ENCODE measurements around the gene BAD. TPM values are rescaled to one million over a fixed set of nuclear protein-coding genes. Genes with fewer than 3 reads are reported as not detected.

BAD gene
- total RNA-seq, 1 experiment from 2014 or later: 368 TPM

DNA sequence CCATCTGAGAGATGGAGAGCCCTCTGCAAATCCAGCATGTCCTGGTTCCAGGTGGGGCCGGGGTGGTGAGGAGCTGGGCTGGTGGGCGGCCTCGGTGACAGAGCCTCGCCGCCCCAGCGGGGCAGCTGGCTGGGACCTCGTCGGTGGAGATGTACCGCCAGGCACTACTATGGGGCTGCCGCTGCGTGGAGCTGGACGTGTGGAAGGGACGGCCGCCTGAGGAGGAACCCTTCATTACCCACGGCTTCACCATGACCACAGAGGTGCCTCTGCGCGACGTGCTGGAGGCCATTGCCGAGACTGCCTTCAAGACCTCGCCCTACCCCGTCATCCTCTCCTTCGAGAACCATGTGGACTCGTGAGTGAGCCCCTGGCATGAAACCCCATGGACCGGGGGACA lies 26.1 kb downstream of the BAD start:
- no peak overlapping the region for H2AFZ ChIP-seq (ENCODE audit: low read length)
- no peak overlapping the region for H3K4me2 ChIP-seq (ENCODE audit: low read length)
- H3K9me2 ChIP-seq (replicated peaks; ENCODE audit: low read length): no peaks in the 10 kb centered on the region
- no peak overlapping the region for H3K4me3 ChIP-seq (ENCODE audit: low read length)
- no peaks in the 10 kb centered on the region for H3F3A ChIP-seq (ENCODE audit: low read length, unreplicated experiment)
- intact Hi-C loops (cut with micrococcal nuclease): no loop called here
- ChIA-PET CTCF (no interaction called here), POLR2A (ENCODE audit: unreplicated experiment) (no interaction called here)
- no peak overlapping the region for H3K27ac ChIP-seq (ENCODE audit: low read length)
- H4K20me1 ChIP-seq (ENCODE audit: low read length): peaks cover 3% of the 10 kb centered on the region; the same call in 1 of the 2 replicates
- peaks cover 6% of the 10 kb centered on the region for H3K79me2 ChIP-seq (ENCODE audit: low read length)
- no peaks in the 10 kb centered on the region for H3K9me3 ChIP-seq (ENCODE audit: low read length)
- H3K27me3 ChIP-seq (ENCODE audit: low read length): no peaks in the 10 kb centered on the region
- peaks cover 9% of the 10 kb centered on the region for H3K4me1 ChIP-seq (ENCODE audit: insufficient read depth, low read length)
- no peak overlapping the region for H3K9ac ChIP-seq (ENCODE audit: low read length)
- BruUV-seq (replicated peaks): no TSS peak
- ATAC-seq (no peak), DNase-seq (no peak)
- peaks cover 51% of the 10 kb centered on the region for H3K36me3 ChIP-seq (ENCODE audit: low read depth, low read length)
- TF ChIP-seq EZH2phosphoT487 (IDR thresholded peaks at IDR 0.05; ENCODE audit: borderline replicate concordance, low read length): no peak
- TF ChIP-seq, protein P1, sequence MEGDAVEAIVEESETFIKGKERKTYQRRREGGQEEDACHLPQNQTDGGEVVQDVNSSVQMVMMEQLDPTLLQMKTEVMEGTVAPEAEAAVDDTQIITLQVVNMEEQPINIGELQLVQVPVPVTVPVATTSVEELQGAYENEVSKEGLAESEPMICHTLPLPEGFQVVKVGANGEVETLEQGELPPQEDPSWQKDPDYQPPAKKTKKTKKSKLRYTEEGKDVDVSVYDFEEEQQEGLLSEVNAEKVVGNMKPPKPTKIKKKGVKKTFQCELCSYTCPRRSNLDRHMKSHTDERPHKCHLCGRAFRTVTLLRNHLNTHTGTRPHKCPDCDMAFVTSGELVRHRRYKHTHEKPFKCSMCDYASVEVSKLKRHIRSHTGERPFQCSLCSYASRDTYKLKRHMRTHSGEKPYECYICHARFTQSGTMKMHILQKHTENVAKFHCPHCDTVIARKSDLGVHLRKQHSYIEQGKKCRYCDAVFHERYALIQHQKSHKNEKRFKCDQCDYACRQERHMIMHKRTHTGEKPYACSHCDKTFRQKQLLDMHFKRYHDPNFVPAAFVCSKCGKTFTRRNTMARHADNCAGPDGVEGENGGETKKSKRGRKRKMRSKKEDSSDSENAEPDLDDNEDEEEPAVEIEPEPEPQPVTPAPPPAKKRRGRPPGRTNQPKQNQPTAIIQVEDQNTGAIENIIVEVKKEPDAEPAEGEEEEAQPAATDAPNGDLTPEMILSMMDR (conservative IDR thresholded peaks at IDR 0.05; ENCODE audit: low read depth, low read length): no peak
- TF ChIP-seq EZH2 (IDR thresholded peaks at IDR 0.05; ENCODE audit: low read length, unreplicated experiment): no peak

DNA sequence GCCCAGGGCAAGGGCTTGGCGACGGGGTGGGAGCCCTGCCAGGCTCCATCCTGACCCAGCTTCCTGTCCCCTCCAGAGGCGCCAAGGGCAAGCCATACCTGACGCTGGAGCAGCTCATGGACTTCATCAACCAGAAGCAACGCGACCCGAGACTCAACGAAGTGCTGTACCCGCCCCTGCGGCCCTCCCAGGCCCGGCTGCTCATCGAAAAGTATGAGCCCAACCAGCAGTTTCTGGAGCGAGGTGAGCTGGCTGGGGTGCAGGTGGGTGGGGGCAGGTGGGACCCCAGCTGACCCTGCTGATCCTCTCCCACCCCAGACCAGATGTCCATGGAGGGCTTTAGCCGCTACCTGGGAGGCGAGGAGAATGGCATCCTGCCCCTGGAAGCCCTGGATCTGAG lies 28.2 kb downstream of the BAD start:
- H3K27ac ChIP-seq (ENCODE audit: low read length): no peak overlapping the region
- no peaks in the 10 kb centered on the region for H3K9me3 ChIP-seq (ENCODE audit: low read length)
- no peak overlapping the region for H2AFZ ChIP-seq (ENCODE audit: low read length)
- ChIA-PET CTCF (no interaction called here), POLR2A (ENCODE audit: unreplicated experiment) (no interaction called here)
- H4K20me1 ChIP-seq (ENCODE audit: low read length): peaks cover 3% of the 10 kb centered on the region; the same call in 1 of the 2 replicates
- no peak overlapping the region for H3K4me2 ChIP-seq (ENCODE audit: low read length)
- H3K79me2 ChIP-seq (ENCODE audit: low read length): peaks cover 25% of the 10 kb centered on the region
- no TSS peak for BruUV-seq (replicated peaks)
- H3K4me3 ChIP-seq (ENCODE audit: low read length): no peak overlapping the region
- H3F3A ChIP-seq (ENCODE audit: low read length, unreplicated experiment): no peaks in the 10 kb centered on the region
- peaks cover 19% of the 10 kb centered on the region for H3K4me1 ChIP-seq (ENCODE audit: insufficient read depth, low read length)
- no peak overlapping the region for H3K9ac ChIP-seq (ENCODE audit: low read length)
- H3K27me3 ChIP-seq (ENCODE audit: low read length): no peaks in the 10 kb centered on the region
- ATAC-seq (no peak), DNase-seq (no peak)
- no peak for TF ChIP-seq EZH2 (IDR thresholded peaks at IDR 0.05; ENCODE audit: low read length, unreplicated experiment)
- TF ChIP-seq EZH2phosphoT487 (IDR thresholded peaks at IDR 0.05; ENCODE audit: borderline replicate concordance, low read length): no peak
- TF ChIP-seq, protein P1 (conservative IDR thresholded peaks at IDR 0.05; ENCODE audit: low read depth, low read length): no peak
- H3K36me3 ChIP-seq (ENCODE audit: low read depth, low read length): peaks cover 38% of the 10 kb centered on the region
- intact Hi-C loops (cut with micrococcal nuclease): no loop called here
- H3K9me2 ChIP-seq (replicated peaks; ENCODE audit: low read length): no peaks in the 10 kb centered on the region

DNA sequence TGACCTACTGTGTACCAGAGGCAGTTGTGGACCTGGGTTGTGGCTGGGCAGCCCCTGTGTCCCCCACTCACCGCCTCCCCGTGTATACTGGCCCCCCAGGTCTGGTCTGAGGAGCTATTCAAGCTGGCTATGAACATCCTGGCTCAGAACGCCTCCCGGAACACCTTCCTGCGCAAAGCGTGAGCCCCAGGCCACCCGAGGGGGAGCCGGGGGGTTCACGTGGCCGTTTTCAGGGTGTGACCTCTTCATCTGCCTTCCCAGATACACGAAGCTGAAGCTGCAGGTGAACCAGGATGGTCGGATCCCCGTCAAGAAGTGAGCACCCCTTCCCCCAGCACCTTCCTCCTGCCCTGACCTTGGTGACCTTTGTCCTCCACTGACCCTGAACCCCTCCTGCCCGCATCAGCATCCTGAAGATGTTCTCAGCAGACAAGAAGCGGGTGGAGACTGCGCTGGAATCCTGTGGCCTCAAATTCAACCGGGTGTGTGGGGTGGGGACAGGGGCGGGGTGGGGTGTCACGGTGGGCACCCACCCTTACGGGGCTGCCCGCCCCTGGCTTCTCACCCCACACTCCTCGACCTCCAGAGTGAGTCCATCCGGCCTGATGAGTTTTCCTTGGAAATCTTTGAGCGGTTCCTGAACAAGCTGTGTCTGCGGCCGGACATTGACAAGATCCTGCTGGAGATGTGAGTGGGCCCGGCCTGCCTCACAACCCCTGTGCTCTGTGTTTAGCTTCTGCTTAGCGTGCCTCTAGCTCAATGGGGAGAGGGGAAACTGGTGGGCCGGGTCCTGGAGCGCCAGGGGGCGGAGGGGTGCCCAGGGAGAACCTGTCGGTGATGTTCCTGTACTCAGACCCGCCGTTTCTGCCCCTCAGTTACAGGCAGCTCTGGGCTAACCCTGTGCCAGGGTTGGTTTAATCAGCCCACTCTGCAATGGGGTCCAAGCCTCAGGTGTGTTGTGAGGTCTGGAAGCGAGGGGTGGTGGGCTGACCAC lies 29.0 kb downstream of the BAD start:
- peaks cover 3% of the 10 kb centered on the region; the same call in 1 of the 2 replicates for H4K20me1 ChIP-seq (ENCODE audit: low read length)
- no TSS peak for BruUV-seq (replicated peaks)
- peaks cover 25% of the 10 kb centered on the region for H3K4me1 ChIP-seq (ENCODE audit: insufficient read depth, low read length)
- intact Hi-C loops (cut with micrococcal nuclease): no loop called here
- no peaks in the 10 kb centered on the region for H3K9me3 ChIP-seq (ENCODE audit: low read length)
- peaks cover 25% of the 10 kb centered on the region for H3K79me2 ChIP-seq (ENCODE audit: low read length)
- H3K4me3 ChIP-seq (ENCODE audit: low read length): no peak overlapping the region
- H3K36me3 ChIP-seq (ENCODE audit: low read depth, low read length): peaks cover 32% of the 10 kb centered on the region
- H3K27me3 ChIP-seq (ENCODE audit: low read length): no peaks in the 10 kb centered on the region
- no peaks in the 10 kb centered on the region for H3F3A ChIP-seq (ENCODE audit: low read length, unreplicated experiment)
- no peak overlapping the region for H3K9ac ChIP-seq (ENCODE audit: low read length)
- TF ChIP-seq, protein P1 (conservative IDR thresholded peaks at IDR 0.05; ENCODE audit: low read depth, low read length): no peak
- TF ChIP-seq EZH2phosphoT487 (IDR thresholded peaks at IDR 0.05; ENCODE audit: borderline replicate concordance, low read length) (no peak), EZH2 (IDR thresholded peaks at IDR 0.05; ENCODE audit: low read length, unreplicated experiment) (no peak)
- CTCF ChIA-PET: no interaction called here
- H3K4me2 ChIP-seq (ENCODE audit: low read length): no peak overlapping the region
- no peak overlapping the region for H3K27ac ChIP-seq (ENCODE audit: low read length)
- DNase-seq (no peak), ATAC-seq (no peak)
- no peak overlapping the region for H2AFZ ChIP-seq (ENCODE audit: low read length)
- POLR2A ChIA-PET (ENCODE audit: unreplicated experiment): no interaction called here
- no peaks in the 10 kb centered on the region for H3K9me2 ChIP-seq (replicated peaks; ENCODE audit: low read length)

All from PC-3 (cell line).